Nephron progenitor cell (in vitro differentiated cells): ENCODE results near the gene MAP1LC3B2.

Experiments
- DNase-seq: peaks from one replicate; pipeline ENCODE4 v3.0.0; 2021
- H3K27ac Mint-ChIP-seq: 2 replicates; pipeline ENCODE4 v1.8.0; 2021; ENCODE audit warnings: mild to moderate bottlenecking, moderate library complexity, mixed read lengths
- H3K27me3 Mint-ChIP-seq: 2 replicates; pipeline ENCODE4 v1.8.0; 2021; ENCODE audit warnings: mild to moderate bottlenecking, low read depth, mixed read lengths; ENCODE audit not compliant: poor library complexity
- H3K36me3 Mint-ChIP-seq: 2 replicates; pipeline ENCODE4 v1.8.0; 2021; ENCODE audit warnings: low read depth, mixed read lengths
- H3K4me1 Mint-ChIP-seq: 2 replicates; pipeline ENCODE4 v1.8.0; 2021; ENCODE audit warnings: mixed read lengths
- H3K4me3 Mint-ChIP-seq: 2 replicates; pipeline ENCODE4 v1.8.0; 2021; ENCODE audit warnings: mild to moderate bottlenecking, moderate library complexity, mixed read lengths
- H3K9me3 Mint-ChIP-seq: 2 replicates; pipeline ENCODE4 v1.8.0; 2021; ENCODE audit warnings: mild to moderate bottlenecking, moderate library complexity, mixed read lengths
- CTCF ChIP-seq: fragments of 200-600 bp; sonication (generic); IDR thresholded peaks from 2 replicates; pipeline ENCODE4 v1.5.0; 2021; ENCODE audit warnings: antibody characterized with exemption

Gene MAP1LC3B2

GRCh38 chr12:116542345-116542956 lies 16.7 kb upstream of the MAP1LC3B2 start:
- Mint-ChIP-seq H3K4me3 (peak overlapping the region; percentile 21), H3K36me3 (no peaks in the 10 kb centered on the region), H3K27me3 (peaks cover 2% of the 10 kb centered on the region), H3K27ac (peak overlapping the region; percentile 6), H3K4me1 (peaks cover 70% of the 10 kb centered on the region), H3K9me3 (no peaks in the 10 kb centered on the region)
- TF ChIP-seq CTCF, result no peak
- no peak for DNase-seq

GRCh38 chr12:116544656-116545055 lies 14.5 kb upstream of the MAP1LC3B2 start:
- no peak overlapping the region for H3K27ac Mint-ChIP-seq
- no peaks in the 10 kb centered on the region for H3K36me3 Mint-ChIP-seq
- DNase-seq, result no peak
- no peak overlapping the region for H3K4me3 Mint-ChIP-seq
- no peaks in the 10 kb centered on the region for H3K9me3 Mint-ChIP-seq
- peaks cover 62% of the 10 kb centered on the region for H3K4me1 Mint-ChIP-seq
- no peak for TF ChIP-seq CTCF
- peaks cover 2% of the 10 kb centered on the region for H3K27me3 Mint-ChIP-seq

- TF ChIP-seq CTCF, result no peak
- no peaks in the 10 kb centered on the region for H3K9me3 Mint-ChIP-seq
- peaks cover 2% of the 10 kb centered on the region for H3K27me3 Mint-ChIP-seq
- peaks cover 57% of the 10 kb centered on the region for H3K4me1 Mint-ChIP-seq
- no peaks in the 10 kb centered on the region for H3K36me3 Mint-ChIP-seq
- H3K4me3 Mint-ChIP-seq, result no peak overlapping the region
- H3K27ac Mint-ChIP-seq, result no peak overlapping the region
- no peak for DNase-seq
Observed at GRCh38 chr12:116545144-116545543, 14.0 kb upstream of the MAP1LC3B2 start.

- no peaks in the 10 kb centered on the region for H3K36me3 Mint-ChIP-seq
- DNase-seq, result no peak
- peaks cover 50% of the 10 kb centered on the region for H3K4me1 Mint-ChIP-seq
- no peak overlapping the region for H3K4me3 Mint-ChIP-seq
- H3K27me3 Mint-ChIP-seq, result peaks cover under 1% of the 10 kb centered on the region
- no peak overlapping the region for H3K27ac Mint-ChIP-seq
- TF ChIP-seq CTCF, result no peak
- H3K9me3 Mint-ChIP-seq, result no peaks in the 10 kb centered on the region
Observed at GRCh38 chr12:116545936-116546335, 13.2 kb upstream of the MAP1LC3B2 start.

GRCh38 chr12:116547955-116548501 lies 11.2 kb upstream of the MAP1LC3B2 start:
- H3K4me3 Mint-ChIP-seq, result no peak overlapping the region
- H3K4me1 Mint-ChIP-seq, result peaks cover 39% of the 10 kb centered on the region
- H3K27ac Mint-ChIP-seq, result peak overlapping the region; percentile 67
- peaks cover under 1% of the 10 kb centered on the region for H3K27me3 Mint-ChIP-seq
- peak; percentile 39 for DNase-seq
- no peaks in the 10 kb centered on the region for H3K36me3 Mint-ChIP-seq
- TF ChIP-seq CTCF, result no peak
- H3K9me3 Mint-ChIP-seq, result no peaks in the 10 kb centered on the region

- Mint-ChIP-seq H3K27ac (no peak overlapping the region), H3K36me3 (no peaks in the 10 kb centered on the region), H3K4me1 (peaks cover 27% of the 10 kb centered on the region), H3K4me3 (no peak overlapping the region), H3K27me3 (peaks cover 2% of the 10 kb centered on the region), H3K9me3 (no peaks in the 10 kb centered on the region)
- DNase-seq, result no peak
- TF ChIP-seq CTCF, result no peak
Observed at GRCh38 chr12:116549993-116550392, 9.2 kb upstream of the MAP1LC3B2 start.
